Measurements from ENCODE around the gene PTPRA. TPM values are rescaled to one million over a fixed set of nuclear protein-coding genes. Genes with fewer than 3 reads are reported as not detected.

The PTPRA gene
- total RNA-seq, 1 experiment from 2014 or later, result 47.2 TPM

- TF ChIP-seq ZNF532 (CRISPR knock-in tag; IDR thresholded peaks at IDR 0.05; ENCODE audit: borderline replicate concordance) (no peak), FOXK1 (CRISPR knock-in tag; IDR thresholded peaks at IDR 0.05) (no peak), ZBTB21 (CRISPR knock-in tag; IDR thresholded peaks at IDR 0.05; ENCODE audit: borderline replicate concordance) (no peak), IRF1 (CRISPR knock-in tag; IDR thresholded peaks at IDR 0.05) (no peak), ZNF396 (CRISPR knock-in tag; IDR thresholded peaks at IDR 0.05; ENCODE audit: borderline replicate concordance) (no peak), PRDM15 (CRISPR knock-in tag; IDR thresholded peaks at IDR 0.05) (no peak), EMX1 (CRISPR knock-in tag; IDR thresholded peaks at IDR 0.05) (no peak), ELF4 (CRISPR knock-in tag; IDR thresholded peaks at IDR 0.05; ENCODE audit: low read depth) (no peak), MXD4 (CRISPR knock-in tag; IDR thresholded peaks at IDR 0.05; ENCODE audit: borderline replicate concordance) (no peak), ZMAT4 (CRISPR knock-in tag; IDR thresholded peaks at IDR 0.05) (no peak), NFATC4 (CRISPR knock-in tag; IDR thresholded peaks at IDR 0.05) (no peak), PREB (CRISPR knock-in tag; IDR thresholded peaks at IDR 0.05; ENCODE audit: borderline replicate concordance) (no peak), ATF1 (CRISPR knock-in tag; IDR thresholded peaks at IDR 0.05) (no peak), GTF2I (CRISPR knock-in tag; conservative IDR thresholded peaks at IDR 0.05) (no peak)
These were observed 207.7 kb downstream of the PTPRA start (continued) for GRCh38 chr20:3080939-3081388.

- no peak for DNase-seq (ENCODE audit: low spot score)
- ATAC-seq, result no peak
- no peaks in the 10 kb centered on the region for H3K9me3 Mint-ChIP-seq
- peaks cover 7% of the 10 kb centered on the region; the same call in 1 of the 2 replicates for H3K4me1 Mint-ChIP-seq
- CTCF ChIA-PET, result no interaction called here
- H3K4me3 Mint-ChIP-seq, result peak overlapping the region; percentile 64
- TF ChIP-seq ZNF263 (CRISPR knock-in tag; IDR thresholded peaks at IDR 0.05; ENCODE audit: low read depth), result no peak
- peaks cover 59% of the 10 kb centered on the region for H3K27me3 Mint-ChIP-seq (ENCODE audit: low read depth)
- POLR2A ChIA-PET, result no interaction called here
- H3K27ac Mint-ChIP-seq, result no peak overlapping the region
- H3K36me3 Mint-ChIP-seq, result no peaks in the 10 kb centered on the region
These were observed 208.4 kb downstream of the PTPRA start for GRCh38 chr20:3081641-3082040.

Measured in WTC11 (cell line).